GM10847 (cell line): ENCODE results near the gene GP9.

ENCODE experiments used
- POLR2A ChIP-seq: IDR thresholded peaks from 2 replicates; pipeline ENCODE4 v1.6.1; 2011; ENCODE audit not compliant: insufficient read length; ENCODE audit errors: extremely low read depth

The GP9 gene

DNA sequence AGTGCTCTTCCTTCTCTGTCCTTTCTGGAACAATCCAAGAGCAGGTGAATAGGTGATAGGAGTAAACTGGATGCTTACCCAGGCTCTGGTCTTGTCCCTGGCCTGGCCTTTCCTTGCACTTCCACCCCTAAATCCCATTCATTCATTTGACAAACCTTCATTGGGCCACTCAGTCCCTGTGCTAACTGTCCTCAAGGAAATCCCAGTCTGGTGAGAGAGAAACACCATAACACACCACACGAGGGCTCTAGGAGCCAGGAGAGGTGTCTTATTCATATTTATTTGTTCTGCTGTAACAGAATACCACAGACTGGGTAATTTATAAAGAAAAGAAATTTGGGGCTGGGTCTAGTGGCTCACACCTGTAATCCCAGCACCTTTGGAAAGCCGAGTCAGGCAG lies 36.7 kb upstream of the GP9 start:
- TF ChIP-seq POLR2A: no peak

DNA sequence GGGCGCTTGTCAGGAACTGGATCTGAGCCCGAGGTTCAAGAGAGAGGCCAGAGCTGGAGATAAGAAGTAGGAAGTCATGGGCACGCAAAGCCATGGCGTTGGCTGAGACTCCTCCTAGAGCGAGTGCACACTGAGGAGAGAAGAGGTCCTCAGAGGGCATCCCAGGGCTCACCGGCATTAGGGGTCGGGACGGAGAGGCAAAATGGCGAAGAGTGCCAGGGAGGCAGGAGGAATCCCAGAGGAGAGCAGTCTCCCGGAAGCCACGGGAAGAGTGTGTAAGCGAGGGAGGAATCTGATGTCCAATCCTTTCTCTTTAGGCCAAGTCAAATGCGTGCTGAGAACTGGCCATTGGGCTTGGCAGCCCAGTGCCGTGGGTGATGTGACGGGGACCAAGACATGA lies 35.5 kb upstream of the GP9 start:
- TF ChIP-seq POLR2A: no peak

DNA sequence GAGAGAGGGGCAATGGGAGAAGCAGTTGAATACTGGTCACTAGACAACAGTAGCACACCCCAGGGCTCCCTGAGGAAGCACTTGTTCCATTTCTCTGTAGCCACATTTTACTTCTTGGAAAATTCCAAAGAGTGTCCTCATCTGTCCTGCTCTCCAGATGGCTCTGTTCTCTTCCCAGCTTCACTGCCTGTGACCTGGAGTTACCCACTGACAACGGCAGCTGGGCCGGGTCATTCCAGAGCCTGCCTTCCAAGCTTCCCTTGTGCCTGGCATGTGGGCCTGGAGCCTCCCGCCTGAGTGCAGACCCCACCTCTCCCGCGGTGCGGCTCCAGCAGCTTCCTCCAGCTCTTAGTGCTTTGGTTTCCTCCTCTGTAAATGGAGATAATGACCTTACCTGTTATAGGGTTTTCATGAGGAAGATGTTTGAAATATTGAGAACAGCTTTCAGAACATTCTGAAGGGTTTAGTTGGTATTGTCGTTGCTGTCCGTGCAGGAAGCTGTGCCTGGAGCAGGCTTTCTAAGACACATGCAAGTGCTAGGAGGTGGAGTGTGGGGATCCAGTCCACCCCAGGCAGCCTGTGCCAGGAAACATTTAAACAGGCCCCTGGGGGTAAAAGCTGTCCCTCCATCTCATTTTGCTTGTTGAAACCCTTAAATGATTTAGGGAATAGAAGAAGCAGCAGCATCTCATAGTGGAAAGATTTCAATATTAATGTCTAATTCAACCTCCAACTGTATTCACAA lies 34.7 kb upstream of the GP9 start:
- TF ChIP-seq POLR2A: no peak

DNA sequence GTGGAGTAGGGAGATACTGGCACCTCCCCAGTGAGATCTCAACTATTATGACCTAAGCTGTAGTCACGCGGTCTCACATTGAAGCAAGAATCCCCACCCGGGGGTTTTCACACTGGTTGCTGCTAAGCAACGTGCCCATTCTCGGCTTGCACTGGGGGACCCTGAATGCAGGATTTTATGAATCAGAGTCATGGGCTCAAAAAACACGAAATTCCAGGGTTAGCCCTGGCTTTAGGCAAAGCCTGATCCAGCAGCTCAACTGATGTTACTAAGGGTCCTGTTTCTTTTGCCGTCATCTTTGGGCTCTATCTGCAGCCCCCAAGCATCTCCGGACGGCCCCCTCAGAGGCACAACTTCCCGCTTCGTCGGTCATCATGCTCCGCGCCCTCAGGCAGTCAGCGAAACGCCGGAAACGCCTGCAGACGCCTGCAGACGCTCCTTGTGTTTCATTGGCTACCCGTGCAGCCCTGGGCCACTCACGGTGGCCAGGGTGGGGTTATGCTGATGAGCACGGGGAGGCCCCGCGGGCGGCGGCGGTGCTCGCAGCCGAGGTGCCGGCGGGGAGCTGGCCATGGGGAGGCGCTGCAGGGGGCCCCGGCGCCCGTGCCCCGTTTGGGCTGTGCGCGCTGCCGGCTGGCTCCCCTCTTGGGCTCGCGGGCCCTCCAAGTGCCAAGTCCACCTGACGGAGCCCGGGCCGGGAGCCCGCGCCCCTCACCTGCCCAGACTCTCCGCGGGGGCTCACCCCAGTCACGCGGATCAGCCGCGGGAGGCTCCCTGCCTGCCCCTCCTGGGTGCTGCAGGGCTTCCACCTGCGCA lies 33.6 kb upstream of the GP9 start:
- TF ChIP-seq POLR2A: no peak

DNA sequence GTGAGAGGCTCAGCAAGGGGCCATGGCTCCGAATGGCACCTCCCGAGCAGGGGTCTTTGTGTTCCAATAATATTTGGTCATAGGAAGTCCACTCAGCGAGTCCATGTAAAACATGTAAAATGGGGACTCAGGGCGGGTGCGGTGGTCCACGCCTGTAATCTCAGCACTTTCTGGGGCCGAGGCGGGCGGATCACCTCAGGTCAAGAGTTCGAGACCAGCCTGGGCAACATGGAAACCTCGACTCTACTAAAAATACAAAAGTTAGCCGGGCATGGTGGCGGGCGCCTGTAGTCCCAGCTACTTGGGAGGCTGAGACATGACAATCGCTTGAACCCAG lies 33.1 kb upstream of the GP9 start:
- no peak for TF ChIP-seq POLR2A

DNA sequence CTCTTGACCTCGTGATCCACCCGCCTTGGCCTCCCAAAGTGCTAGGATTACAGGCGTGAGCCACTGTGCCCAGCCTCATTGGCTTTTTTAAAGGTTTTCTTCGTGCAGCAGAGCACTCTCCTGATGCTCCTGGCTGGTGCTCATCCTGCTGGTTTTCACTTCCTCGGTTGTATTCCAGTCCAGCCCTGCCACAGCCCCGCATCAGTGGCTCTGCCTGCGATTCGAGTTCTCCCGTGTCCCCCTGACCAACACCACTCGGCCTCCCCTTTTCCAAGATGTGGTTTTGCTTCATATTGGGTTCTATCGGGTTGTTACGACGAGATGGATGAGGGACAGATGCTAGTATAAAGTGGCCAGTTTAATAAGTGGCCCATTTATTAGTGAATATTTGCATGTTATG lies 31.7 kb upstream of the GP9 start:
- no peak for TF ChIP-seq POLR2A

DNA sequence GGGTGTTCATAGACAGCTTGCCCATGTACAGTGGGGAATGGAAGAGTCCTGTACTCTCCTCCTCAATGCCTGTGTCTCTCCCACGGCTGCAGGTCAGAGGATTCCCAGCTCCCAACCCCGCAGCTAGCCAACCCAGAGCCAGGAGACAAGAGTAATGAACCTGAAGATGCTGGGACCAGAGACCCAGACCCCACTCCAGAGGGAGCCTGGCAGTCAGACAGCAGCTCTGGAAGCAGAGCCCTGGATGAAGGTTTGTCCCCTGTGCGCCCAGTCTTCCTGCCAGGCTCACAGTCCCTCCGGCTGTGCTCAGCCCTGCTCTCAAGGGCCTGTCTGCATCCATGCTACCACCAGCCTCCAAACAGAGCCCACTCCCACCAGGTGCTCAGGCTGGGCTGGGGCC lies 30.0 kb upstream of the GP9 start:
- no peak for TF ChIP-seq POLR2A

DNA sequence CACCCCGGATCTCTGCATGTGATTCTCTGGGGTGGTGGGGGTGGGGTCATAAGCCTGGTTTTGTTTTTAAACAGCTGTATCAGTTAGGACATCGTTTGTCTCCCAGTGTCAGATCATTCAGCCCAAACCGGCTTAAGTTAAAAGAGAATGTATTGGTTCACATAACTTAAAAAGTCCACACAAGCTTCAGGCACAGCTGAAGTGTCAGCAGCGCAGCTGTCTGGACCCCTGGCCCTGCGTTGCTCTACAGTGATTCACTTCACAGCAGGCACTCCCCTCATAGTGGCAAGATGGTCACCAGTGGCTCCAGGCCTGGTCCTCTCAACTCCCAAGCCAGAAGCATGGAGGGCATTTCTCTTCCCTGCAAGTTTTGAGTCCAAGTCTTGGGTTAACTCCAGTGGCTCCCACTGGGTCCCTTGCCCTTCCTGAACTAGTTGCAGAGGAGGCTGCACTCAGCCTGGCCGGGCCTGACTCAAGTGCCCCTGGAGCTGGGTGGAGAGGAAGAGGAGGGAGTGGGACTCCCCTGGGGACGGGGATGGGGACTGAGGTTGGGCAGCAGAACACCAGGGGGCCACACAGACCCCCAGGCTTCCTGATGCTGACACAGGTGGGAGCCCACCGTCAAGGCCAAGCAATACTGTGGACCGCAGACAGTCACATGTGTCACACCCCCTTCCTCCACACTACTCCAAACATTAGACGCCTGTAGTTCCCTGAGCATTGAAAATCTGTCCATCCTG lies 28.9 kb upstream of the GP9 start:
- no peak for TF ChIP-seq POLR2A

DNA sequence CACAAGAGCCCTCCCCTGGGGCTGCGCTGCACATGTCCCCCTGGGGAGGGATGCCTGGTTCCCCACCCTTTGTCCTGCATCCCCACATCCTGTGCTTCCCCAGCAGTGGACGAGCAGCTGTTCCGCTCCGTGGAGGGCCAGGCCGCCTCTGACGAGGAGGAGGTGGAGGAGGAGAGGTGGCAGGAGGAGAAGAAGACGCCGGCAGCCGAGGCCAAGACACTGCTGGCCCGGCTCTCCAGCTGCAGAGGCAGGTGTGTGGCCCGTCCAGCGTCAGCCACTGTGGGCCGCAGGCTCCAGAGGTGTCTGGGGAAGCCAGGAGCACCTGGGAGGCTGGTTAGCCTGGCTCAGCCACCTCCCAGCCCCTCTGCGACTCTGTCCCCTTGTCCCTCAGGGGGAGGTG lies 27.9 kb upstream of the GP9 start:
- no peak for TF ChIP-seq POLR2A

DNA sequence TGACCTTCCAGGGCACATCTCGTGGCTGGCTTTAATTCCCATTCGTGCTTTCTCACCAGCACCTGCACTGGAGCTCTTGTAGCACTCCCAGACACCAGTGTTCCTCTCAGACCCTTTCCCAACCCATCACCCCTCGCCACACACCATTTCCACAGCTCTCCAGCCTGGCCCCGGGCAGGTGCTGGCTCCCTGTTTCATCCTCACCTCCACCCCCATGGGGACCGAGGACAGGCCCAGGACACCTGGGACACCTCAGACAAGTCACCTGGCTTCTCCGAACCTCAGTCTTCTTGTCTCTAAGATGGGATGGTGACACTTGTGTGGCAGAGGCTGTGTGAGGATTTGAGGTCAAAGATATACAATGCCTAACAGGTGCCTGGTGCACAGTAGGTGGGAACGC lies 27.4 kb upstream of the GP9 start:
- TF ChIP-seq POLR2A: no peak

DNA sequence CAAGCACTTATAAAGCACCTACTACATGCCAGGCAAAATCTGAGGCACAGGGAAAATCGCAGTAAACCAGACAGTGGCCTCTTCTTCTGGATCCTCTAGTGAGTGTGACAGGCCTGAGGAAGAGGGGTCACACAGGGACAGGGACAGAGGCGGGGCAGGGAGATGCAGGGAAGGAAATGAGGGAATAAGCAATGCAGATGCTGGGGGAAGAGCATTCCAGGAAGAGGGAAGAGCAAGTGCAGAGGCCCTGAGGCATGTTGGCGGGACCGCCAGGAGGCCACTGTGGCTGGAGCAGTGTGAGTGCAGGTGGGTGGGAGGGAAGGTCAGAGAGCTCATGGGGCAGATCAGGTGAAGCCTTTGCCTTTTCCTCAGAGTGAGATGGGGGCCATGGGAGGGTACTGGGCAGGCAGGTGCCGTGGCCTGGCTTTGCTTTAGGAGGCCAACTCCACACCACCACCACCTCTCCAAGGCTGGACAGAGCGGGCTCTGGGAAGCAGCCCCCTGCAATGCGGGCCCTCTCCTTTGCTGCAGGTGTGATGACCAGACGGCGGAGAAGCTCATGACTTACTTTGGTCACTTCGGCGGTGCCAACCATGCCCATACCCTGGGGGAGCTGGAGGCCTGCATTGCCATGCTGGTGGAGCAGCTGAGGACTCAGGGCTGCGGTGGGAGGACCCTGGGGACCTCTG lies 26.8 kb upstream of the GP9 start:
- TF ChIP-seq POLR2A: no peak

DNA sequence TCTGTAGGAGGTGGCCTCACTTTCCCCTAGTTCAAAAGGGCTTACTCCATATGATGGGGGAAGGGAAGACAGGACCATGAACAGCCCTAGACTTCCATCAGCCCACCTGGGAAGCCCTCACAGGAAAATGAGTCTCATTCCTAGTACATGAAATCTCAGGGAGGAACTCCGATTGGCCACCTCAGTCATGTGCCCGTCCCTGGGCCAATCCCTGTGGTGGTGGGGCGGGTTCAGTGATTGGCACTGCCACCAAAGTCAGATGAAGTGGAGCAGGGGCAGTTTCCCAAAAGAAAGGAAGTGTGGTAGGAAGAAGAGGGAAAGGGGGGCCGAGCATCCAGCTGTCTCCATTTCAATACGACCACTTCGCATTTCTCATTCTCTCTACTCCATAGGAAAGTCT lies 25.9 kb upstream of the GP9 start:
- TF ChIP-seq POLR2A: no peak

DNA sequence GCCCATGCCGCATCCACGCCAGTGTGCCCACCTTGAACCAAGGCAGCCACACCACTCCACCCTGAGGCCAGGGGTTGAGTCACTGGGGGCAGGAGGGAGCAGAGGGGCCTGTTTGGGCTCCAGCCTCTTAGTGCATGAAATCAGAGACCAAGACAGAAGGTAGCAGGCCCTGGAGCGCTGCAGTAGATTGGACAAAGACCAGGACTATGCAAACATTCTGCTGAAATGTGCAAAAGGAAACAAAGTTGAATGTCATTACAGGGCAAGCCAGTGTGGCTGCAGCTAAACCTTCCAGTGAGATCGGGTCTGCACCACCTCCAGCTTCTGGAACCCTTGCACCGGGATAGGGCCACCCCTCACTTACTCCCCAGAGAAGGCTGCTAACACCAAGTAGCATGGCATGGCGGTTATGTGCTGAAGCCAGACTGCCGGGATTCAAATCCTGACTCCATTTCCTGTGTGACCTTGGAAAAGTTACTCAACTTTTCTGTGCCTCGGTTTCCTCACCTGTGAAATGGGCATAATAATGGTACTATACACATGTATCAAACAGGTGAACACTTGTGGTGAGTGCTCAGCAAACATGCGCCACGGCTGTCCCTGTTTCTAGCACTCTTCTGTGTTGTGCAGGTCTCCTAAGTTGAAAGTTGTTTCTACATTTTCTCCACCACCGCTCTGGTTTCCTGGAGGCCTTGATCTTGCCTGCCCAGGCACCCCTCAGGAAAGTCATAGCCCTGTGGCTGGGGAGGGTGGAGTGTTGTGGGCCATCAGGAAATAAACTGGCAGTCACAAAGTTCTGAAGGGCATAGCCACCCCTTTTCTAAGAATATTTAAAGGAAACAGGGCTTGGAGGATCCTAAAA lies 25.0 kb upstream of the GP9 start:
- TF ChIP-seq POLR2A: no peak

DNA sequence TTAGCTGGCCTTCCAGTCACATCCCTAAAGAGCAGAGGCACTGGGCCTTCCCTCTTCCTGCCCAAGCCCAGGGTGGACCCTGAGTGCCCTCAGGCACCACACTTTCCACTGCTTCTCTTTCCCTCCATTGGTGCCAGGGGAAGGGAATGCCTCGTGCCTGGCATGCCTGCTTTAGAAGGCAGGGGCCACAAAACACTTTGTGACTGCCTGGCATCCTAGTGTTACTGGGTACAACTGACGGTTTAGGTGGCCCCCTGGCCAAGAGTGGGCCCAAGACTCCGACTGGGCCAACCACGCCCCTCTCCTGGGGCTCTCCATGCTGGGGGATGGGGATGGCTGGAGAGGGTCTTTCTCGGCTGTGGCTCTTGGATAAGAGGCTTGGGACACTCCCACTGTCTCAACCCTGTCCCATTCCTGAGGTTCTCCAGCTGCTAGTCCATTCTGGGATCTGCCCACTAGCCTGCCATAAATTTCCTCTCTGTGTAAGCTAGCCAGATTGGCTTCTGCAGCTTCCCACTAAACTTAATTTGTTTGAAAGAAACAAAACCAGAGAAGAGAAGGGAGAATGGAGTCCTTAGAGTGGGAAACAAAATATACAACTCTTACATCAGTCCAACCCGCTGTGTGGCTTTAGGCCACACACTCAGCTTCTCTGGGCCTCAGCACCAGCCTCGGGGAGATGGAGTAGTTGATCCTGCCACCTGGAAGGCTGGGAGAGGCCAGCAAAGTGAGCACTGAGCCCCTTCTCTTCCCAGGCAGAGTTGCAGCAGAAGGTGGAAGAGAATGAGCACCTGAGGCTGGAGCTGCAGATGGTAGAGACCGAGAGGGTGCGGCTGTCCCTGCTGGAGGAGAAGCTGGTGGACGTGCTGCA lies 24.1 kb upstream of the GP9 start:
- TF ChIP-seq POLR2A: no peak
